ENCODE measurements around the gene RAB27B. TPM values are rescaled to one million over a fixed set of nuclear protein-coding genes. Genes with fewer than 3 reads are reported as not detected.
"Not testable (repeated sequence)": the region's sequence is repeated elsewhere in the genome, so short reads cannot be mapped to it uniquely, and the experiment has no call there.

Gene RAB27B
- total and polyA plus RNA-seq, 2 donors (not counting 1 experiment from before 2014, with no cell fraction given), result 0.01 to 0.07 TPM

DNA sequence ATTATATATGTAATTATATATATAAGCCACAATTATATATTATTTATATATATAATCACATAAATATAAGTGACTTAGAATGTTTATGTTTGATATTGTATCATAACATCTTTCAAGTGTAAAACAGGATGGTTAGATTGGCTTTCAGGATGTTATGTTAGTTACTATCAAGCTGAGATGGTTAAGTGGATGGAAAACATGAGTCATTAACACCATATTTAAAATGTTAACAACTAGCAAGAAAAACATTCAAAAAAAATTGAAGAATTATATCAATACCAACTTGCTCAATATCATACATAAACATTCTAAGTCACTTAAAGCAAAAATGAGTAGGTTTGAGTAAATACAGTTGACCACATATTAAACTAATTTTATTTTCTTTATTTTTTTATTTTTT is 21.8 kb upstream of the RAB27B start:
- H3K4me3 ChIP-seq (ENCODE audit: control extremely low read depth in 1 of 5, extremely low read depth in 1 of 5, insufficient read depth in 1 of 5, low read depth in 2 of 5, low read length in 4 of 5), result no peak overlapping the region
- H3K4me1 ChIP-seq (ENCODE audit: control insufficient read depth in 2 of 2, insufficient read depth in 2 of 2, low read length in 2 of 2), result no peaks in the 10 kb centered on the region
- TF ChIP-seq EZH2 (IDR thresholded peaks at IDR 0.05; ENCODE audit: borderline replicate concordance, insufficient read depth, low read depth, low read length, poor library complexity, severe bottlenecking), result no peak
- TF ChIP-seq, protein P1, sequence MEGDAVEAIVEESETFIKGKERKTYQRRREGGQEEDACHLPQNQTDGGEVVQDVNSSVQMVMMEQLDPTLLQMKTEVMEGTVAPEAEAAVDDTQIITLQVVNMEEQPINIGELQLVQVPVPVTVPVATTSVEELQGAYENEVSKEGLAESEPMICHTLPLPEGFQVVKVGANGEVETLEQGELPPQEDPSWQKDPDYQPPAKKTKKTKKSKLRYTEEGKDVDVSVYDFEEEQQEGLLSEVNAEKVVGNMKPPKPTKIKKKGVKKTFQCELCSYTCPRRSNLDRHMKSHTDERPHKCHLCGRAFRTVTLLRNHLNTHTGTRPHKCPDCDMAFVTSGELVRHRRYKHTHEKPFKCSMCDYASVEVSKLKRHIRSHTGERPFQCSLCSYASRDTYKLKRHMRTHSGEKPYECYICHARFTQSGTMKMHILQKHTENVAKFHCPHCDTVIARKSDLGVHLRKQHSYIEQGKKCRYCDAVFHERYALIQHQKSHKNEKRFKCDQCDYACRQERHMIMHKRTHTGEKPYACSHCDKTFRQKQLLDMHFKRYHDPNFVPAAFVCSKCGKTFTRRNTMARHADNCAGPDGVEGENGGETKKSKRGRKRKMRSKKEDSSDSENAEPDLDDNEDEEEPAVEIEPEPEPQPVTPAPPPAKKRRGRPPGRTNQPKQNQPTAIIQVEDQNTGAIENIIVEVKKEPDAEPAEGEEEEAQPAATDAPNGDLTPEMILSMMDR (IDR thresholded peaks at IDR 0.05), result no peak
- H3K27ac ChIP-seq (ENCODE audit: low read length in 2 of 2), result no peak overlapping the region
- H3K36me3 ChIP-seq (replicated peaks in 1 of 2; ENCODE audit: control extremely low read depth in 1 of 2, control insufficient read depth in 1 of 2, extremely low read depth in 1 of 2, insufficient read depth in 2 of 2, low read length in 1 of 2), result no peaks in the 10 kb centered on the region
- H3K4me2 ChIP-seq (replicated peaks; ENCODE audit: low read depth, low read length, poor library complexity, severe bottlenecking), result no peak overlapping the region
- DNase-seq (no peak), ATAC-seq (ENCODE audit: low read depth) (no peak)
- no peaks in the 10 kb centered on the region for H3K9me3 ChIP-seq (ENCODE audit: control extremely low read depth in 1 of 3, control insufficient read depth in 2 of 3, insufficient read depth in 1 of 3, low read length in 2 of 3)
- ChIA-PET CTCF (no interaction called here), POLR2A (no interaction called here)
- no peaks in the 10 kb centered on the region for H4K20me1 ChIP-seq (ENCODE audit: control insufficient read depth, insufficient read depth, low read length, poor library complexity, severe bottlenecking)
- intact Hi-C loops (cut with micrococcal nuclease), result no loop called here
- Mint-ChIP-seq H3K4me3 (no peak overlapping the region), H3K4me1 (peaks cover 5% of the 10 kb centered on the region), H3K27me3 (no peaks in the 10 kb centered on the region), H3K9me3 (ENCODE audit: insufficient read depth) (no peaks in the 10 kb centered on the region), H3K27ac (no peak overlapping the region)
- H3K27me3 ChIP-seq (replicated peaks in 1 of 4; ENCODE audit: control extremely low read depth in 1 of 4, control insufficient read depth in 3 of 4, insufficient read depth in 4 of 4, low read length in 3 of 4), result no peaks in the 10 kb centered on the region
- H3K9ac ChIP-seq (ENCODE audit: low read length), result no peak overlapping the region
- H2AFZ ChIP-seq (ENCODE audit: insufficient read depth, low read depth, low read length, poor library complexity, severe bottlenecking), result no peak overlapping the region
- no peaks in the 10 kb centered on the region for H3K79me2 ChIP-seq (ENCODE audit: control insufficient read depth, insufficient read depth, low read length)

DNA sequence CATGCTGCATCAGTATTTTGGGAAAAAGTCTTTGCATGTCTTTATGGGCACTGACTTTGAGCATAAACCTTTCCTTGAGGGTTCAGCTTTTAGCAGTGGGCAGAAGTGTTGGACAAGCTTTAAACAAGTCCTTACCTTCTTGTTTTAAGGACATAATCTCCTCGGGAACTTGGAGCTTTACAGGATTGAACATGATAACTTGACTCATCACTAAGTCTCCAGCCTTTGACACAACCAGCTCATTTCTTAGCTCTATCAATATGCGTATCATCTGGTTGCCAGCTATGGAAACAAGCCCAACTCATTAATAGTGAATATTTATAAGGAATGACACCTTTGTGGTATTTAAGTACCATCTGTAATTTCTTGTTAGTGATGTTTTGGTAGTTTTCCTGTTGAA is 21.0 kb upstream of the RAB27B start:
- no peak for ATAC-seq (ENCODE audit: low read depth)
- no peaks in the 10 kb centered on the region for H3K9me3 Mint-ChIP-seq (ENCODE audit: insufficient read depth)
- CTCF ChIA-PET, result no interaction called here

DNA sequence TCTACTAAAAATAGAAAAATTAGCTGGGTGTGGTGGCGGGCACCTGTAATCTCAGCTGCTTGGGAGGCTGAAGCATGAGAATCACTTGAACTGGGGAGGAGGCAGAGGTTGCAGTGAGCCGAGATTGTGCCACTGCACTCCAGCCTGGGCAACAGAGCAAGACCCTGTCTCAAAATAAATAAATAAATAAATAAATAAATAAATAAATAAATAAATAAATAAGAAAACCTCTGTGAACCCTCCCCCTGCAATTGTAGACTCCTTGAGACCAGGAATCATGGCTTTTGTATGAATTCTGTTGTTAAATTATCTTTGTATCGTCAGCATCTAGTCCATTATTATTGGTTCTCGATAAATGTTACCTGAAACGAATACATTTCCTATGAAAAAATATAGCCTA is 17.6 kb upstream of the RAB27B start:
- CTCF ChIA-PET; H4K20me1 ChIP-seq (ENCODE audit: control insufficient read depth, insufficient read depth, low read length, poor library complexity, severe bottlenecking); POLR2A ChIA-PET; H3K4me3 ChIP-seq (ENCODE audit: control extremely low read depth in 1 of 5, extremely low read depth in 1 of 5, insufficient read depth in 1 of 5, low read depth in 2 of 5, low read length in 4 of 5); H3K27ac ChIP-seq (ENCODE audit: low read length in 2 of 2); H2AFZ ChIP-seq (ENCODE audit: insufficient read depth, low read depth, low read length, poor library complexity, severe bottlenecking); intact Hi-C loops (cut with micrococcal nuclease); H3K9ac ChIP-seq (ENCODE audit: low read length); H3K4me3 Mint-ChIP-seq; ATAC-seq (ENCODE audit: low read depth); H3K4me2 ChIP-seq (replicated peaks; ENCODE audit: low read depth, low read length, poor library complexity, severe bottlenecking); H3K4me1 Mint-ChIP-seq; H3K27me3 ChIP-seq (replicated peaks in 1 of 4; ENCODE audit: control extremely low read depth in 1 of 4, control insufficient read depth in 3 of 4, insufficient read depth in 4 of 4, low read length in 3 of 4); H3K27ac Mint-ChIP-seq; H3K36me3 ChIP-seq (replicated peaks in 1 of 2; ENCODE audit: control extremely low read depth in 1 of 2, control insufficient read depth in 1 of 2, extremely low read depth in 1 of 2, insufficient read depth in 2 of 2, low read length in 1 of 2); H3K79me2 ChIP-seq (ENCODE audit: control insufficient read depth, insufficient read depth, low read length); H3K27me3 Mint-ChIP-seq; H3K9me3 Mint-ChIP-seq (ENCODE audit: insufficient read depth); H3K9me3 ChIP-seq (ENCODE audit: control extremely low read depth in 1 of 3, control insufficient read depth in 2 of 3, insufficient read depth in 1 of 3, low read length in 2 of 3); DNase-seq; H3K4me1 ChIP-seq (ENCODE audit: control insufficient read depth in 2 of 2, insufficient read depth in 2 of 2, low read length in 2 of 2): not testable (repeated sequence)
- WGBS (ENCODE audit: insufficient coverage), result no CpG with 5 or more reads among the region's 5 CpGs

More for the DNA sequence above, 21.0 kb upstream of the RAB27B start:
- TF ChIP-seq EZH2 (IDR thresholded peaks at IDR 0.05; ENCODE audit: borderline replicate concordance, insufficient read depth, low read depth, low read length, poor library complexity, severe bottlenecking), result no peak
- TF ChIP-seq, protein P1 (IDR thresholded peaks at IDR 0.05), result no peak
- 100% methylated on average over 1 of the region's 2 CpGs for WGBS (ENCODE audit: insufficient coverage)
- H3K4me1 Mint-ChIP-seq, result peaks cover 5% of the 10 kb centered on the region
- no peaks in the 10 kb centered on the region for H3K9me3 ChIP-seq (ENCODE audit: control extremely low read depth in 1 of 3, control insufficient read depth in 2 of 3, insufficient read depth in 1 of 3, low read length in 2 of 3)
- H3K79me2 ChIP-seq (ENCODE audit: control insufficient read depth, insufficient read depth, low read length), result no peaks in the 10 kb centered on the region
- DNase-seq, result no peak
- no peak overlapping the region for H3K4me2 ChIP-seq (replicated peaks; ENCODE audit: low read depth, low read length, poor library complexity, severe bottlenecking)
- H3K36me3 ChIP-seq (replicated peaks in 1 of 2; ENCODE audit: control extremely low read depth in 1 of 2, control insufficient read depth in 1 of 2, extremely low read depth in 1 of 2, insufficient read depth in 2 of 2, low read length in 1 of 2), result no peaks in the 10 kb centered on the region
- no peaks in the 10 kb centered on the region for H3K27me3 Mint-ChIP-seq
- no peak overlapping the region for H3K4me3 ChIP-seq (ENCODE audit: control extremely low read depth in 1 of 5, extremely low read depth in 1 of 5, insufficient read depth in 1 of 5, low read depth in 2 of 5, low read length in 4 of 5)
- H3K9ac ChIP-seq (ENCODE audit: low read length), result no peak overlapping the region
- H4K20me1 ChIP-seq (ENCODE audit: control insufficient read depth, insufficient read depth, low read length, poor library complexity, severe bottlenecking), result no peaks in the 10 kb centered on the region
- H2AFZ ChIP-seq (ENCODE audit: insufficient read depth, low read depth, low read length, poor library complexity, severe bottlenecking), result no peak overlapping the region
- no peaks in the 10 kb centered on the region for H3K27me3 ChIP-seq (replicated peaks in 1 of 4; ENCODE audit: control extremely low read depth in 1 of 4, control insufficient read depth in 3 of 4, insufficient read depth in 4 of 4, low read length in 3 of 4)
- intact Hi-C loops (cut with micrococcal nuclease), result no loop called here
- H3K27ac ChIP-seq (ENCODE audit: low read length in 2 of 2), result no peak overlapping the region
- no peaks in the 10 kb centered on the region for H3K4me1 ChIP-seq (ENCODE audit: control insufficient read depth in 2 of 2, insufficient read depth in 2 of 2, low read length in 2 of 2)
- no peak overlapping the region for H3K4me3 Mint-ChIP-seq
- H3K27ac Mint-ChIP-seq, result no peak overlapping the region
- POLR2A ChIA-PET, result no interaction called here
